HEK293 (cell line): ENCODE measurements around the gene PREX1.

Source experiments
- ZNF514 ChIP-seq: fragments of 450-650 bp; formaldehyde crosslinking; IDR thresholded peaks from 2 replicates; pipeline ENCODE4 v1.5.1; 2016; ENCODE audit warnings: missing biosample characterization, missing genetic modification characterization
- TF ChIP-seq, protein P1 (sequence below): fragments of 450-650 bp; formaldehyde crosslinking; IDR thresholded peaks from 2 replicates; pipeline ENCODE4 v1.5.1; 2016; ENCODE audit warnings: missing biosample characterization, missing genetic modification characterization

DNA sequence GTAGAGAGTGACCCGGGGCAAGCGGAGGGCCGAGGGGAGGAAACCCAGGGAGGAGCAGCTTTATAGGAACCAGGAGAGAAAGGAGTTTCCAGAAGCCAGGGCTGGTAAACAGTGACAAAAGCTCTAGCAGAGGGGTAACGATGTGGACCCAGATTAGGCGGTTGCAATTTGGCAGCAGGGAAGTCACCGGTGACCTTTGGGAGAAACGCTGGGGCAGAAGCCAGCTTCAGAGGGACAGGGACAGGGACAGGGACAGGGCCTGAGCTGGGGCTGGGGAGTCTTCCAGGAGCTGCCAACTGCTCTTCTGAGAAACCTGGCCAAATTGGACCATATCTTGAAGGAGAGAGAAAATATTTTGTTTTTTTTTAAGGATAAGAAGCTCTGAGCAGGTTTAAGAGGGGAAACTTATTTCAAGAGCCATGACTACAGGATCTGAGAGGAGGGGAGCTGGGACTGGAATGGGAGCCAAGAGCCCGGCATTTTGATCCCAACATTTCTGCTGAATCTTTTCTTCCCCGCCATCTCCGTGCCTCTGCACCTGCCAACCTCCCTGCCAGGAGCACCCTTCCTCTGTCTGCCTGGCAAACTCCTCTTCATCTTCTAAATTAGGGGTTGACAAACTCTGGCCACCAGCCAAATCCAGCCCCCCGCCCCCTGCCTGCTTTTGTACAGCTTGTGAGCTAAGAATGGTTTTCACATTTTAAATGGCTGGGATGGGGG is 22.6 kb upstream of the PREX1 start:
- TF ChIP-seq, protein P1, sequence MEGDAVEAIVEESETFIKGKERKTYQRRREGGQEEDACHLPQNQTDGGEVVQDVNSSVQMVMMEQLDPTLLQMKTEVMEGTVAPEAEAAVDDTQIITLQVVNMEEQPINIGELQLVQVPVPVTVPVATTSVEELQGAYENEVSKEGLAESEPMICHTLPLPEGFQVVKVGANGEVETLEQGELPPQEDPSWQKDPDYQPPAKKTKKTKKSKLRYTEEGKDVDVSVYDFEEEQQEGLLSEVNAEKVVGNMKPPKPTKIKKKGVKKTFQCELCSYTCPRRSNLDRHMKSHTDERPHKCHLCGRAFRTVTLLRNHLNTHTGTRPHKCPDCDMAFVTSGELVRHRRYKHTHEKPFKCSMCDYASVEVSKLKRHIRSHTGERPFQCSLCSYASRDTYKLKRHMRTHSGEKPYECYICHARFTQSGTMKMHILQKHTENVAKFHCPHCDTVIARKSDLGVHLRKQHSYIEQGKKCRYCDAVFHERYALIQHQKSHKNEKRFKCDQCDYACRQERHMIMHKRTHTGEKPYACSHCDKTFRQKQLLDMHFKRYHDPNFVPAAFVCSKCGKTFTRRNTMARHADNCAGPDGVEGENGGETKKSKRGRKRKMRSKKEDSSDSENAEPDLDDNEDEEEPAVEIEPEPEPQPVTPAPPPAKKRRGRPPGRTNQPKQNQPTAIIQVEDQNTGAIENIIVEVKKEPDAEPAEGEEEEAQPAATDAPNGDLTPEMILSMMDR (tag by site-specific recombination) = no peak
- no peak for TF ChIP-seq ZNF514 (tag by site-specific recombination)
